HG02981 (cell line): ENCODE measurements around the gene IGFBP7.

ENCODE experiments used
- ATAC-seq: cut with Tn5 transposase; IDR thresholded peaks from one replicate; pipeline ENCODE4 v1.9.1; 2021; ENCODE audit warnings: mild to moderate bottlenecking, moderate library complexity; ENCODE audit not compliant: unreplicated experiment

The IGFBP7 gene, protein sequence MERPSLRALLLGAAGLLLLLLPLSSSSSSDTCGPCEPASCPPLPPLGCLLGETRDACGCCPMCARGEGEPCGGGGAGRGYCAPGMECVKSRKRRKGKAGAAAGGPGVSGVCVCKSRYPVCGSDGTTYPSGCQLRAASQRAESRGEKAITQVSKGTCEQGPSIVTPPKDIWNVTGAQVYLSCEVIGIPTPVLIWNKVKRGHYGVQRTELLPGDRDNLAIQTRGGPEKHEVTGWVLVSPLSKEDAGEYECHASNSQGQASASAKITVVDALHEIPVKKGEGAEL

DNA sequence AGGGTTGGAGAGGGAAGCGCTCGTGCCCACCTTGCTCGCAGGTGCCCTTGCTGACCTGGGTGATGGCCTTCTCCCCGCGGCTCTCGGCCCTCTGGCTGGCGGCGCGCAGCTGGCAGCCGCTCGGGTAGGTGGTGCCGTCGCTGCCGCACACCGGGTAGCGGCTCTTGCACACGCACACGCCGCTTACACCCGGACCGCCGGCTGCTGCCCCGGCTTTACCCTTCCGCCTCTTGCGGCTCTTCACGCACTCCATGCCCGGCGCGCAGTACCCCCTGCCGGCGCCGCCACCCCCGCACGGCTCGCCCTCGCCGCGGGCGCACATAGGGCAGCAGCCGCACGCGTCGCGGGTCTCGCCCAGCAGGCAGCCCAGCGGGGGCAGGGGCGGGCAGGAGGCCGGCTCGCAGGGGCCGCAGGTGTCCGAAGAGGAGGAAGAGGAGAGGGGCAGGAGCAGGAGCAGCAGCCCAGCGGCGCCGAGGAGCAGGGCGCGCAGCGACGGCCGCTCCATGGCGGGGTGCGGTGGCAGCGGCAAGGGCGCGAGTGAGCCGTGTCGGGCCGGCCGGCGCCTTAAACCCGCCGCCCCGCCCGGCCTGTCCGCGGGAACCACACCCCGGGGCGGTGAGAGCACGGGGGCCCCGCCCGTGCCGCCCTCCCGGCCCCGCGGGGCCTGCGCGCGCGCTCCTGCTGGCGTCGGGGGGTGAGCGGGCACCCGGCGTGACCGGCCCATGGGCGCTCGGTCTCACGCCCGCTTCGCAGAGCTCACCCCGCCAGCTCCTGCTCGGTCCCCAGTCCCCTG, at the start of gene IGFBP7:
TSS of gene IGFBP7 (minus strand) at position 539 of the 793 bp plus-strand sequence. CDS start at position 505, 34 bp downstream.
- ATAC-seq = peak; percentile 30

DNA sequence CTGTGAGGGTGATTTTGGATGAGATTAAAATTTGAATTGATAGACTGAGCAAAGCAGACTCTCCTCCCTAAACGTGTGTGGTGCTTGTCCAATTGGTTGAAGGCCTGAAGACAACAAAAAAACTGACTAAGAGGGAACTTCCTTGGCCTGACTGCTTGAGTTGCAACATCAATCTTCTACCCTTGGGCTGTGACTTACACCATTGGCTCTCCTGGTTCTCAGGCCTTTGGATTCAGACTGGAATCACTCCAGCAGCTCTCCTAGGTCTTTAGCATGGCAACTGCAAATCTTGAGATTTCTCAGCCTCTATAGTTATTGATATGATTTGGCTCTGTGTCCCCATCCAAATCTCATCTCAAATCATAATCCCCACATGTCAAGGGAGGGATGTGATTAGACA, 49.7 kb upstream of the IGFBP7 start:
- no peak for ATAC-seq

DNA sequence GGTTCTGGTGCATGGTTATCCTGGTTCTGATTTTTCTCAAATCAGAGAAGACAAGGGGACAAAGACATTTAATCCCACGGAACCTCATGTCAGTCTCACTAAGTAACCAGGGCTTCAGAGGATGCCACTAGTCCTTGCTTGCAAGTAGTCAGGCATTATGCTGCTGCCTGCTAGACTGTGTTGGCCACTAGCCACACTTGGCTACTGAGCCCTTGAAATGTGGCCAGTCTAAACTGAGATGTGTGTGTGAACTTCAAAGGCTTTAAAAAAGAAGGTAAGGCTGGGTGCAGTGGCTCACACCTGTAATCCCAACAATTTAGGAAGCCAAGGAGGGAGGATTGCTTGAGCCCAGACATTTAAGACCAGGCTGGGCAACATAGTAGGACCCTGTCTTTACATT, 48.6 kb upstream of the IGFBP7 start:
- no peak for ATAC-seq

DNA sequence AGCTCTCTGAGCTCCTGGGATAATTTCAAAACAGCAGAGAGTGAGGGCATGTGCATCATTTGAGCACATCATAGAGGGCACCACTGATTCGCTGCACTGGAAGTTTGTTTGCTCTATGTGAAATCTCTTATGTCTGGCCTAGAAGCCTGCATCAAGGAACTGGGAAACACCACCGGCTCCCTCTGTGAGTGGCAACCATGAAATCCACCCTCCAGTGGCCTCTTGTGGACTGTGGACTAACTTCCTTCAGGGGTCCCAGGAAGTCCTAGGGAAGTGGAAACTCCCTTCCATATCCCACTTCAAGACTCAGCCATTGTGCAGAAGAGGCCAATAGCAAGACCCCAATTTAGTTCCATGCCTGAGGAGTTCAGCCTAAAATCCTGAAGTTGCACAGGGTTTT, 48.0 kb upstream of the IGFBP7 start:
- no peak for ATAC-seq

DNA sequence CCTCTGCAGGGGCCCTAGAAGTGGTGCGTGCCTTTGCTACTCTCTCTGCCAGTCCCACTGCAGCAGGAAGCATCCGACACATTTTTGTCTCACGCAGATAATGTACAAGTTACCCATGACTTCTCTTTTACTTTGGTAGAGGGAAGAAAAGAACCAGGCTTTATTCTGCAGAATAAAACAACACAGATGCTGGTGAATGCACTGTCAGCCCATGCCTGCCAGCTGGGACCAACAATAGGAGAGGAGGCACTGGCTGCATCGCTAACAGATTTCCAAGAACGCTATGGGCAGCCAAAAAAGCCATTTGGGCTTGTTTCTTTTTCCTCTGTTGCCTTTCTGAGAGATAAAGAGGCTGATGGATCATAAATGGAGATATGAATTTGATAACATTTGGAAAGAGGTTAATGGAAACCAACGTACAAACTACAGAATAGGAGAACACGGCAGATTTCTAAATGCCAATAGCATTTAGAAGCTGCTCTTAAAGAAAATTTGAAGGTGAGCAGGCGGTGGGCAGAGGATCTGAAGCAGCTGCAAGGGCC, 47.5 kb upstream of the IGFBP7 start:
- no peak for ATAC-seq

DNA sequence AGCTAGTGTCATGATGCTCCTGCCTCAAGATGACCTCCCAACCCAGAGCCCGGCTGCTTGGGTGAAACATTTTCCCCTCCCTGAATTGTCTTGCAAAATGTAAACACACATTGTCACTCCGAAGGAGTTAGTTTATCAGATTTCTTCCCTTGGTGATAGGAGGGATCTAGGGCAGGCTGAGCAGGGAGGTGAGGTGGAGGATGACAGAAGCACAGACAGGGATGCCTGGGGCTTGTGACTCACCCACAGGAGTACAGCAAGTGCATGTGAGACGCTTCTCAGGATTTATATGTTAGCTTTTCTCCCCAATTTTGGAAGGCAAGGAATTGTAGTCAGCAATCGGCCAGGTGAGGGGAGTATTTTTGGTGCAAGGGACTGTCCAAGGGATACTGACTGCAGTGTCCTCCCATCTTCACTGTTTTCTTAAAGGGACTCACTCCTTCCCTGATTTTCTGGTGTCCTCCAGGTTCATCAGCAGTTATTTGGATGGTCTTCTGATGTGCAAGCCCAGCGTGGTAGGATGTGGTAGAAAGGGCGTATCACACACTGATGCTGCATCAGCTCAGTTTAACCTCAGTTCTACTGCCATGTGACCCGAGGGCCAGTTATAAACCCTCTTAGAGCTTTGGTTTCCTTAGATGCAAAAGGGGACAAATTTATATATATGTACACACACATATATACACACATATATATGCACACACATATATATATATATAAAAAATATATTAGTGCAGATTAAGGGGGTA, 46.2 kb upstream of the IGFBP7 start:
- ATAC-seq = no peak

DNA sequence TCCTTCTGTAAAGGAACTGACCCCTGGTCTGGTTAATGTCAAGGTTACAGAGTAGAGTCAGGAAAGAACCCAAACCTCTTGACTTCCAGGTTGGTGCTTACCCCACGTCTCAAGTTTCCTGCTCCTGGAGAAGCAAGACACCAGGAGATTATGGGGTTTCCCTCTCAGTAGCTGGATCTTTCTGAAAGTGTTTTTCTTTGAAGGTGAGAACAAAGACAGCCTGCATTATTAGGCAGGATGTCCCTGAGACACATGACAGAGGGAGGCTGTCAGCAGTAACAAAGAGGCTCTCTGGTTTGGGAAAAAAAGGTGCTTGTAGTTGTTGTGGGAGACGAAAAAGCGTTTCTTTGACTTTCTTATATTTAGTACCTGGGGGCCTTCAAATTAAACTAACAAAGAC, 44.7 kb upstream of the IGFBP7 start:
- no peak for ATAC-seq

DNA sequence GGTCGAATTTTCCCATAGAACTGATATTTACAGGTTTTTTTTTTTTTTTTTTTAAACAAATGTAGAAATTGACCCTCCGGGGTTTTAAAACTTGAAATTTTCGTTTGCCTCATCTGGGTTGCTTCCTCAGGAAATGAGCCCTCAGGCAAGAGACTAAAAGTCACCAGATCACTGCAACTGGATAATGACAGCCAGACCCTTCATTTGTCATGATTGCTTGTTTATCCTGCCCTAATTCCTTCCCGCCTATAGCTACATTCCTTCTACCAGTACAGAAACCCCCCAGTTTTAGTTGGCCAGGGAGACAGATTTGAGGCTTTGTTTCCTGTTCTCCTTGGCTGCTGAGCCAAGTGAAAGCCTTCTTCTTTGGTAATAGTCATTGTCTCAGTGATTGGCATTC, 44.0 kb upstream of the IGFBP7 start:
- no peak for ATAC-seq

DNA sequence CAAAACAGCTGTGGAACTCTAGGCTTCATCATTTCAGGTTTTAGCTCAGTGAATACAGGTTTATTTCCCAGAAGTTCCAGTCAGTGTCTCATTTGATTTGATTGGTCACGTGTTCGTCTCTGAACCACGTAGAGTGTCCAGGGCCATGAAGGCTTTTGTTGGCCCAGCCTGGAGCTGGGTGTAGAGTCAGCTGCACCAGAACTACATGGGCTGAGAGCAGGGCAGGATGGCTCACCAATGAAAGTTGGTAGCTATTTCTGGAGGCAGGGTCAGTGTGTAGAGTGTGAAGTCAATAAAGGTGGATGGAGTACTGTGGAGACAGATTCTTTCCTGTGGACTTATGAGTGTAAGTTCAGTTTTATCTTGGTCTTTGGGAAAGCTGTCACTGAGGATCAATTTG, 43.0 kb upstream of the IGFBP7 start:
- no peak for ATAC-seq

DNA sequence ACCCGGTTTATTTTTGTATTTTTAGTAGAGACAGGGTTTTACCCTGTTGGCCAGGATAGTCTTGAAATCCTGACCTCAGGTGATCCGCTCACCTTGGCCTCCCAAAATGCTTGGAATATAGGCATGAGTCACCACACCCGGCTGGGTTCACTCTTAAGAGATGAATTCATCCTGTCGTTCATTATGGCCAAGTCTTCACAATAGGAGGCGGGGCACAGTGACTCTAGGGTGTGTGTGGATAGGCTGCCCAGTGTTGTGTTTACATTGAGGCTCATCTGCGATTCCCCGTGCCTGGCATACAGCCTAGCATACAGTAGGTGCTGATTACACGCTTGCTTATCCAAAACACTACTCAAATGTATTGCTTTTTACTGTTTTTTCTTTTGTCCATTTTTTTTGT, 41.3 kb upstream of the IGFBP7 start:
- ATAC-seq = no peak

DNA sequence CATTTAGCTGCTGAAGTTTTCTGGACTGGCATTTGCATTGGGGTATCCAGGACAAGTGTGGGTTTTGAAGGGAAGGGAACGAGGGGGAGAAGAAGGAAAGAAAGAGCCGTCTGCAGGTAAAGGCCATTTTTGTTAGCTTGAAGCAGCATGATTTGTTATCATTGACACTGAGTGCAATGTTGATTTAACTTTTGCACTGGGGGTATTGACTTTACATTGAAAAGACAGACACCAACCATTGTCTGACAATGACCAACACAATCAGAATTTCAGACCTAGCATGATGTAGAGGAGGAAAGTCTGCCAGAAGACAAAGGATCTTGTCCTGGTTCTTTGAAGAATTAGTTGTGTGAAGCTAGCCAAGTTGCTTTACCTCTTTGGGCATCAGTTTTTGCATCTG, 39.6 kb upstream of the IGFBP7 start:
- ATAC-seq = no peak

DNA sequence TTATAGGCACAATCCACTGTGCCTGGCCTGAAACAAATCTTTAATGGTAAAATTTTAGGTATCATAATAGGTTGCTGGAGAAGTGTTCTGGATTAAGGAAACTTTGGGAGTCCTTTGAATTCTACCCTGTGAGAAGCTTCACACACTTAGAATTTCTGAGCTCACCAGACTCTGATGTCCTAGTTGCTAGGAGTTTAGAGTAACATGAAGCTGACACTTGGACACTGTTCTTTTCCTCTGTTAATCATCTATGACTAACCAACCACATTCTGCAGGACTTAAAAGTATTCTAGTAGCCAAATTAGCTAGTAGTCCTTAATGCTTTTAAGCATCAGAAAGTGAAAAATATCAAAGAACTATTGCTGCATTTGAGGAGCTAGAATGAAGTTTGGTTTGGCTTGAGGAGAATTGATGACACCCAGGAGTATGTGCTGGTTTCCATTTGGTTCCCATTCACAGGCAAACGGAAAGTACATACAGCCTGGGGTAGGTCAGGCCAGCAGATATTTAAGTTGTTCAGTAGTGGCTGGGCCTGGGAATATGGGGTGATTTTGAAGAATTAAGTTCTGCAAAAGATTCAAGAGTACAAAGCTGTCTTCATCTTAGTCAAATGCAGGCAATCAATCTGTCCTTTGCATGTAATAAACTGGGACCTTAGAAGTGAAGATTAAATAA, 38.8 kb upstream of the IGFBP7 start:
- ATAC-seq = no peak

DNA sequence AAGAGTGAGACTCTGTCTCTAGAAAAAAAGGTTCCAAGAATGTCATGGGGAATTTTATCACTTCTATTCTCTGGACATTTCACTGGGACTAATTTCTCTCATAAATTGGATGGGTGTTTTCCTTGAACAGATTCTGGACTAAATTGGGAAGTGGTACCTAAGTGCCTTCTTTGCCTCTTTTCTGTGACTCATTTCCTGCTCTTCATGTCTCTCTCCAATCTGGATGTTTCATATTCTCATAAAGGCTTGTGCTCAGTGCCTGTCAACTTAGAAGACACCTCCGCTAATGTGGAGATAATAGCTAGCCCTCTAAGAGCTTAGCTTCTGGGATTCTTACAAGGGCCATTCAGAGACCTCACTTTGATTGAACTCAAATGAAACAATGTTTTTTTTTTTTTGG, 38.0 kb upstream of the IGFBP7 start:
- no peak for ATAC-seq

DNA sequence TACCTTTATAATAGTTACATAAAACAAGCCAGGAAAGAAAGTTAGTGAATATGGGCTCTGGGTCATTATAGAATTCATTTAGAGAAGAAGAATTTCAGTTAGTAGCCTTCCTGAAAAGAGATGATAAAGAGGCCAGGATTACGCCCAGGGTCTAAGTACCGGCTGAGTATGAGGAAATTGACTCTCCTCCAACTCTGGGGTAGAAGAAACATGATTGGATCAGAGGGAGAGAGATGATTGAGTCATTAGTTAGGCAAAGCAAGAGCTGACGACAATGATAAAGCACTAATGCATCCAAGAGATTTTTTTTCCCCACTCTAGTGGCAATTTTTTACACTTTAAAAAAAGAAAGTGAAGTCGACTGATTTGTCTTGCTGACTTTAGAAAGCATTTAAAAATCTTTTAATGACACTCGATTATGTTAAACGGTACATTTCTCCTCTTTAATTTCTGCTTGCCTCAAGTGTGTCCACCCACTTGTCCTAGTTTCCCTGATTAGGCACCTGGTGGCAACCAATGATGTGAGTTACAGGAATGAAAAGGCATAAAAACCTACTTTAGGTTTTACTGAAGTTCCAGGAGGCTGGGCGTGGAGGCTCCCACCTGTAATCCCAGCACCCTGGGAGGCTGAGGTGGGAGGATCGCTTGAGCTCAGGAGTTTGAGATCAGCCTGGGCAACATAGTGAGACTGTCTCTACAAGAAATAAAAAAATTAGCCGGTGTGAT, 37.3 kb upstream of the IGFBP7 start:
- no peak for ATAC-seq

DNA sequence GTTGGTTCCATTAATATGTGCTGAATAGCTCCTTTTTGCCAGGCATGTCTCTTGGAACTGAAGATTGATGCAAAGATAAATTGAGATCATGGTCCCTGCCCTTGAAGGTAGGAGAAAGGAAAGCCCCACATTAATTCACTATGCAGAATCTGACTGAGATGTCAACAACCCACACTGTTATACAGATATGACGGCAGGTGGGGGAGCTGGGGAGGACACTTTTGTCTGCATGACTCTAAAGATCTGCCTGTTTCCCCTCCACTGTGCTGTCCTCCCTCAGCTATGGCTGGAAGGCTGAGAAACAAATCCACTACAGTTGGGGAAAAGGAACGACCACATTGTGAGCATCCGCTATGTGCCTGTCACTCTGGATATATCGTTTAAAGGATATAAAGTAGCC, 36.3 kb upstream of the IGFBP7 start:
- ATAC-seq = no peak

DNA sequence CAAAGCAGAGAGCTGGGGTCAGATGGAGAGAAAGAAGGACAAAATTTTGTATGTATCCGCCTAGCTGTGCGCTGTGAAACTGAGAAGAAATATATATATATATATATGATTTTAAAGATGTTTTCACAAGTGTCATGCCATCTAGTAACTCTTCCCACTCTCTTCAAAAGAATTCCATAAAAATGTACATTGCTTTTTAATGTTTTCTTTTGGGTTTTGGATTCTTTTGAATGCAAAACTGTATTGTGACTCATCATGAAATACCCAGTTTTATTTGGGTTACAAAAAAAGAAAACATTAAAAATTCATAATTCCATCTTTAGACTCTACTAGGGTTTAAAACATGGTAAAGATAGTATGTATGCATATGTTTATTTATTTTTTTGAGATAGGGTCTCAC, 34.3 kb upstream of the IGFBP7 start:
- ATAC-seq = no peak

DNA sequence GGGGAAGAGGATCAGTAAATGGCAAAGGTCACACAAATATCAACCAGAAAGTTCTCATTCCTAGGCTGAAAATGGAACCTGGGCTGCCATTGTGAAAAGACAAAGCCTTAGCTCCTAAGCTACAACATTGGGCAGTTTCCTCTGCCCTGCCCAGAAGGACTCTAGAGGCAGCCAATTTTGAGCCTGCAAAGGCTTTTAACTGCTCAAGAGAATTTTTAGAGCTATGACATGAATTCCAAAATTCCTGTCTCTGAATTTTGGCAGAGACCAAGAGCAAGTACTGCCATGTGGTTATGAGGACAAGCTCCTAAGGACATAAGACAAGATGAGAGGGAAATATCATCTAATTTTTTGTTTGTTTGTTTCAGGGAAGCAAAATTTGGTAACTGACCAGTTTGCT, 29.6 kb upstream of the IGFBP7 start:
- ATAC-seq = no peak

DNA sequence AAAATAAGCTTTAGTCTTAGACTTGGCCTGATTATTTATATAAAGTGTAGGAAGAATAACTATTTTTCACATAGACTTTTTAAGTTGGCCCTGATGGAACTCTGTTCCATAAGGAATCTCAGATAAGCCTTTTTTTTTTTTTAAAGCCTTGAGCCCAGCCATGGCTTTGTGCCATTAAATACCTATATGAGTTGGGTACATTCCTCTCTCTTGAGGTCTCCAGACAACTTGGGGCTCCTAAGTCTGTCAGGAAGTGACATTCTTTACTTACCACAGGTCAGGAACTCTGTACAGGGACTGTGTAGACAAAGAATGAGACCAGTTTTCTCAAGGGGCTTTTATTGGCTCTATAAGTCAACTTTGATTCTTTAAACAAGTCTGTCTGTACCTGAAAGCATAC, 27.1 kb upstream of the IGFBP7 start:
- ATAC-seq = no peak

DNA sequence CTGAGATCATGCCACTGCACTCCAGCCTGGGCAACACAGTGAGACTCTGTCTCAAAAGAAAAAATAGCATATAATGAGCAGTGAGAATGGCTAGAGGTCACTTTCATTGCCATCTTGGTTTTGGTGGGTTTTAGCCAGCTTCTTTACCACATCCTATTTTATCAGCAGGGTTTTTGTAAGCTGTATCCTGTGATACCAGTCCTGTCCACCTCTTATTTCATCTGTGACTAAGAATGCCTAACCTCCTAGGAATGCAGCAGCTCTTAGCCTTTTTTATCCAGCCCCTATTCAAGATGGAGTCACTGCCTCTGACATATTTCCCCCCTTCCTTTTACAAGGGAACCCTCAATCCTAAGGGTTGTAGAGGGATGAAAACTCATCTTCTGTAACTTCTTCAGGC, 26.1 kb upstream of the IGFBP7 start:
- ATAC-seq = no peak

DNA sequence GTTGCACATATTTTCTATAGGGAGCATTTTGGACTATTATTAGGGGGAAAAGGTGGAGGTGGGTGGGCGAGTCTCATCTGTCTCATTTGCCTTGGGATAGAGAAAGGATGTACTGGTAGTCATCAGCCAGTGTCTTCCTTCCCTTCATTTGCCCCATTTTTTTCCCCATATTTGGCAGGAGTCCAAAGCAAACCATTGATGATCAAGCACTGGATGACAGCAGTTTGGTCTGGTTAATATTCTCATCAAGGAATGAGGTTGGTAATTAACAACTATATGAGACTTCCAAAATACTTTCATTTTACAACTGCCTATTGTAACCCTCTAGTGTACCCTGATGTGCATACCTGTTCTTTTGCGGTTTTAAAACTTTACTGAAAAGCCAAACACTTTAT, 22.6 kb upstream of the IGFBP7 start:
- ATAC-seq = no peak
